Smooth muscle cell of the brain vasculature (primary cell): Measurements from ENCODE around the gene SOX4.

Experiments used
- DNase-seq: peaks from one replicate; pipeline ENCODE4 v3.0.0-alpha.2; 2012; ENCODE audit warnings: low read depth, low spot score

SOX4 gene

DNA sequence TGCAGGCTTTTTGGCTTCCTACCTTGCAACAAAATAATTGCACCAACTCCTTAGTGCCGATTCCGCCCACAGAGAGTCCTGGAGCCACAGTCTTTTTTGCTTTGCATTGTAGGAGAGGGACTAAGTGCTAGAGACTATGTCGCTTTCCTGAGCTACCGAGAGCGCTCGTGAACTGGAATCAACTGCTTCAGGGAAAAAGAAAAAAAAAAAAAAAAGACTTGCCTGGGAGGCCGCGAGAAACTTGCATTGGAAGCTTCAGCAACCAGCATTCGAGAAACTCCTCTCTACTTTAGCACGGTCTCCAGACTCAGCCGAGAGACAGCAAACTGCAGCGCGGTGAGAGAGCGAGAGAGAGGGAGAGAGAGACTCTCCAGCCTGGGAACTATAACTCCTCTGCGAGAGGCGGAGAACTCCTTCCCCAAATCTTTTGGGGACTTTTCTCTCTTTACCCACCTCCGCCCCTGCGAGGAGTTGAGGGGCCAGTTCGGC is 420 bp downstream of the SOX4 start:
- DNase-seq: no peak

DNA sequence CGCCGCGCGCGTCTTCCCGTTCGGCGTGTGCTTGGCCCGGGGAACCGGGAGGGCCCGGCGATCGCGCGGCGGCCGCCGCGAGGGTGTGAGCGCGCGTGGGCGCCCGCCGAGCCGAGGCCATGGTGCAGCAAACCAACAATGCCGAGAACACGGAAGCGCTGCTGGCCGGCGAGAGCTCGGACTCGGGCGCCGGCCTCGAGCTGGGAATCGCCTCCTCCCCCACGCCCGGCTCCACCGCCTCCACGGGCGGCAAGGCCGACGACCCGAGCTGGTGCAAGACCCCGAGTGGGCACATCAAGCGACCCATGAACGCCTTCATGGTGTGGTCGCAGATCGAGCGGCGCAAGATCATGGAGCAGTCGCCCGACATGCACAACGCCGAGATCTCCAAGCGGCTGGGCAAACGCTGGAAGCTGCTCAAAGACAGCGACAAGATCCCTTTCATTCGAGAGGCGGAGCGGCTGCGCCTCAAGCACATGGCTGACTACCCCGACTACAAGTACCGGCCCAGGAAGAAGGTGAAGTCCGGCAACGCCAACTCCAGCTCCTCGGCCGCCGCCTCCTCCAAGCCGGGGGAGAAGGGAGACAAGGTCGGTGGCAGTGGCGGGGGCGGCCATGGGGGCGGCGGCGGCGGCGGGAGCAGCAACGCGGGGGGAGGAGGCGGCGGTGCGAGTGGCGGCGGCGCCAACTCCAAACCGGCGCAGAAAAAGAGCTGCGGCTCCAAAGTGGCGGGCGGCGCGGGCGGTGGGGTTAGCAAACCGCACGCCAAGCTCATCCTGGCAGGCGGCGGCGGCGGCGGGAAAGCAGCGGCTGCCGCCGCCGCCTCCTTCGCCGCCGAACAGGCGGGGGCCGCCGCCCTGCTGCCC is 1.1 kb downstream of the SOX4 start:
- no peak for DNase-seq

DNA sequence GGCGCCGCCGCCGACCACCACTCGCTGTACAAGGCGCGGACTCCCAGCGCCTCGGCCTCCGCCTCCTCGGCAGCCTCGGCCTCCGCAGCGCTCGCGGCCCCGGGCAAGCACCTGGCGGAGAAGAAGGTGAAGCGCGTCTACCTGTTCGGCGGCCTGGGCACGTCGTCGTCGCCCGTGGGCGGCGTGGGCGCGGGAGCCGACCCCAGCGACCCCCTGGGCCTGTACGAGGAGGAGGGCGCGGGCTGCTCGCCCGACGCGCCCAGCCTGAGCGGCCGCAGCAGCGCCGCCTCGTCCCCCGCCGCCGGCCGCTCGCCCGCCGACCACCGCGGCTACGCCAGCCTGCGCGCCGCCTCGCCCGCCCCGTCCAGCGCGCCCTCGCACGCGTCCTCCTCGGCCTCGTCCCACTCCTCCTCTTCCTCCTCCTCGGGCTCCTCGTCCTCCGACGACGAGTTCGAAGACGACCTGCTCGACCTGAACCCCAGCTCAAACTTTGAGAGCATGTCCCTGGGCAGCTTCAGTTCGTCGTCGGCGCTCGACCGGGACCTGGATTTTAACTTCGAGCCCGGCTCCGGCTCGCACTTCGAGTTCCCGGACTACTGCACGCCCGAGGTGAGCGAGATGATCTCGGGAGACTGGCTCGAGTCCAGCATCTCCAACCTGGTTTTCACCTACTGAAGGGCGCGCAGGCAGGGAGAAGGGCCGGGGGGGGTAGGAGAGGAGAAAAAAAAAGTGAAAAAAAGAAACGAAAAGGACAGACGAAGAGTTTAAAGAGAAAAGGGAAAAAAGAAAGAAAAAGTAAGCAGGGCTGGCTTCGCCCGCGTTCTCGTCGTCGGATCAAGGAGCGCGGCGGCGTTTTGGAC is 2.0 kb downstream of the SOX4 start:
- no peak for DNase-seq

GRCh38 chr6:21596145-21596948 is 2.8 kb downstream of the SOX4 start:
- no peak for DNase-seq

DNA sequence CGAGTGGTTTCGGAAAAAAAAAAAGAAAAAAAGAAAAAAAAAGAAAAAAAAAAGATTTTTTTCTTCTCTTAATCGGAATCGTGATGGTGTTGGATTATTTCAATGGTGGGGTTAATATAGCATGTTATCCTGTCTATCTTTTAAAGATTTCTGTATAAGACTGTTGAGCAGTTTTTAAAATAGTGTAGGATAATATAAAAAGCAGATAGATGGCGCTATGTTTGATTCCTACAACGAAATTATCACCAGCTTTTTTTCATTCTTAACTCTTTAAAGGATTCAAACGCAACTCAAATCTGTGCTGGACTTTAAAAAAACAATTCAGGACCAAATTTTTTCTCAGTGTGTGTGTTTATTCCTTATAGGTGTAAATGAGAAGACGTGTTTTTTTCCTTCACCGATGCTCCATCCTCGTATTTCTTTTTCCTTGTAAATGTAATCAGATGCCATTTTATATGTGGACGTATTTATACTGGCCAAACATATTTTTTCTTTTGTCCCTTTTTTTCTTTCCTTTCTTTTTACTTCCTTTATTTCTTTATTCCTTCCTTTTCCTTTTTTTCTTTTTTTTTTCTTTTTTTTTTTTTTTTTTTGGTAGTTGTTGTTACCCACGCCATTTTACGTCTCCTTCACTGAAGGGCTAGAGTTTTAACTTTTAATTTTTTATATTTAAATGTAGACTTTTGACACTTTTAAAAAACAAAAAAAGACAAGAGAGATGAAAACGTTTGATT is 3.6 kb downstream of the SOX4 start:
- no peak for DNase-seq

DNA sequence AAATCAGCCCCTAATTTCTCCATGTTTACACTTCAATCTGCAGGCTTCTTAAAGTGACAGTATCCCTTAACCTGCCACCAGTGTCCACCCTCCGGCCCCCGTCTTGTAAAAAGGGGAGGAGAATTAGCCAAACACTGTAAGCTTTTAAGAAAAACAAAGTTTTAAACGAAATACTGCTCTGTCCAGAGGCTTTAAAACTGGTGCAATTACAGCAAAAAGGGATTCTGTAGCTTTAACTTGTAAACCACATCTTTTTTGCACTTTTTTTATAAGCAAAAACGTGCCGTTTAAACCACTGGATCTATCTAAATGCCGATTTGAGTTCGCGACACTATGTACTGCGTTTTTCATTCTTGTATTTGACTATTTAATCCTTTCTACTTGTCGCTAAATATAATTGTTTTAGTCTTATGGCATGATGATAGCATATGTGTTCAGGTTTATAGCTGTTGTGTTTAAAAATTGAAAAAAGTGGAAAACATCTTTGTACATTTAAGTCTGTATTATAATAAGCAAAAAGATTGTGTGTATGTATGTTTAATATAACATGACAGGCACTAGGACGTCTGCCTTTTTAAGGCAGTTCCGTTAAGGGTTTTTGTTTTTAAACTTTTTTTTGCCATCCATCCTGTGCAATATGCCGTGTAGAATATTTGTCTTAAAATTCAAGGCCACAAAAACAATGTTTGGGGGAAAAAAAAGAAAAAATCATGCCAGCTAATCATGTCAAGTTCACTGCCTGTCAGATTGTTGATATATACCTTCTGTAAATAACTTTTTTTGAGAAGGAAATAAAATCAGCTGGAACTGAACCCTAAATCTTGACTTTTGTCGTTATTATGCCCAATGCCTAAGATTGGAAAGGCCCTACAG is 4.5 kb downstream of the SOX4 start:
- no peak for DNase-seq

DNA sequence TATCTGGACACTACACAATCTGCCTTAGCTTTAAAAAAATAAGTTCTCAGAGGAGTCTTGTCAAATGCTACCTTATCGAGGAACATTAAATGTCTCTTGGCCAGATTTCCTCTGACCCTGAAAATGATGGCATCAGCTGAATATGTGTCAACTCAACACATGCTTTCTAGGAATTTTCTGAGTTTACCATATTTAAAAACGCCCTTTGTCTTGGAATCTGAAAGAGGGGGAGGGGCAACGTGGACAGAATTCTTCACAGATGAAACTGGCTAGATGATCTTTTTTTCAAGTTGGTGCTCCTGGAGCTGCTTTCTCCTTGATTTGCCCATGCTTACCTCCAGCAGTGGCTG is 5.1 kb downstream of the SOX4 start:
- DNase-seq: no peak

GRCh38 chr6:21599051-21599696 is 5.6 kb downstream of the SOX4 start:
- DNase-seq: no peak

DNA sequence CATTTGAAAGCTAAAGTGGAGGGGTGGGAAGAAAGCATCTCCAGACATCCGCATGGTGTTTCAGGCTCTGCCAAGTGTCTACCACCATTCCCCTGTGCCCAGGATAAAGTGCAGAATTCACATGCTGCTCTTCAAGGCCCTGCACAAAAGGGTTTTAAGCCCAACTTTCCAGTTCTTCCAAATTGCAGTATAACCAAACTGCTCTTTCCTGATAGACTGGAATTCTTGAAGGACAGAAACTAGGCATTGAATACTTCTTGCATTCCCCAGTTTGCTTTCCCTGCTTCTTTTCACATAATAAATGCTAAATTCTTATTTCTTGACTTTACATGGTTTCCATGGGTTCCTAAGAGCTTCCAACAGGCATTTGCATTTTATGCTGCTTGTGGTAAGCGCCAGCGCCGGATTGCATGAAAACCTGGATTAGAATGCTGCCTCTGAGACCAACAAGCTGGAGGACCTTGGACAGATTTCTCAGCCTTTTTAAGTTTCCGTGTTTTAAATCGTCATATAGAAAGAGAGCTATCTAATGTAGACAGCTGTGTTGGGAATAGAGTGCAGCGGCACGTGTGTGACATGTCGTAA is 7.9 kb downstream of the SOX4 start:
- DNase-seq: no peak

DNA sequence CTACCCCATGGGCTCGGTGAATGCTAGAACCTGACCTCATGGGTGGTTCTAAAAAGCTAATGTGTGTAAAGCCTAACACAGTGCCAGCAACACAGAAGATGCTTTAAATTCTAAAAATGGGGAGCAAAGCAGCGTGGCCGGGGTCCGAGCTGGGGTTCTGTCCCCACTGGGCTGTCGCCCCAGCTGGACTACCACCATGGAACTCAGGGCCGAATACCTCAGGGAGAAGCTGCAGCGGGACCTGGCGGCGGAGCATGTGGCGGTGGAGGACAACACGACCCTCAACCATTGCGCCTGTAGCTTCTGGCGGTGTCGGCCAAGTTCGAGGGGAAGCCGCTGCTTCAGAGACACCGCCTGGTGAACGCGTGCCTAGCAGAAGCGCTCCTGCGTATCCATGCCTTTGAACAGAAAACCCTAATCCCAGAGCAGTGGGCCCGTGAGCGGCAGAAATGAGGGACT is 8.4 kb downstream of the SOX4 start:
- no peak for DNase-seq

GRCh38 chr6:21603082-21603952 is 9.8 kb downstream of the SOX4 start:
- DNase-seq: no peak

GRCh38 chr6:21604081-21604480 is 10.5 kb downstream of the SOX4 start:
- DNase-seq: no peak

GRCh38 chr6:21605166-21605565 is 11.6 kb downstream of the SOX4 start:
- DNase-seq: no peak

DNA sequence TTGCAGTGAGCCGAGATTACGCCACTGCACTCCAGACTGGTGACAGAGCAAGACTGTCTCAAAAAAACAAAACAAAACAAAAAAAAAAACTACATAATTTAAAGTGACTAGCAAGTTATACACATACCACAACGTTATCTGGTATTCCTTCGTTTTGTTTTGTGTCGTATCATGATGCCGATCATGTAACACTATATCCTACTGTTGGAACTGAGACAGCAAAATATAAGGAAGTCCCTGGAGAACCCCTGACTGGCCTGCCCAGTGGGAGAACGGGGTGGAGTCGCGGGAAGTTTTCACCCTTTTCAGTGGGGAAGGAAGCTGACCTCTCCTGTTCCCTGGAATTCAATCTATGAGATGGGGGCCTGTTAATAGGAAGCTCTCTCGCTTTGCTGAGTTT is 15.1 kb downstream of the SOX4 start:
- no peak for DNase-seq

GRCh38 chr6:21609881-21610329 is 16.4 kb downstream of the SOX4 start:
- no peak for DNase-seq

- DNase-seq: no peak
Observed at GRCh38 chr6:21610341-21610740, 16.8 kb downstream of the SOX4 start.

- DNase-seq: no peak
Observed at GRCh38 chr6:21611485-21611884, 17.9 kb downstream of the SOX4 start.

- DNase-seq: no peak
Observed at GRCh38 chr6:21612067-21612745, 18.7 kb downstream of the SOX4 start.
